DND-41 (cell line): ENCODE data around the gene HDDC3.

Experiments used
- EZH2 ChIP-seq: IDR thresholded peaks from 3 replicates; pipeline ENCODE4 v1.6.1; 2012; ENCODE audit warnings: borderline replicate concordance, low read depth, mild to moderate bottlenecking, moderate library complexity, low read length, inconsistent platforms; ENCODE audit not compliant: severe bottlenecking
- TF ChIP-seq, protein P1 (sequence below): IDR thresholded peaks from 2 replicates; pipeline ENCODE4 v1.5.1; 2012; ENCODE audit warnings: borderline replicate concordance, low read length, moderate library complexity, mild to moderate bottlenecking; ENCODE audit not compliant: poor library complexity, severe bottlenecking; ENCODE audit errors: extremely low read depth

- TF ChIP-seq, protein P1, sequence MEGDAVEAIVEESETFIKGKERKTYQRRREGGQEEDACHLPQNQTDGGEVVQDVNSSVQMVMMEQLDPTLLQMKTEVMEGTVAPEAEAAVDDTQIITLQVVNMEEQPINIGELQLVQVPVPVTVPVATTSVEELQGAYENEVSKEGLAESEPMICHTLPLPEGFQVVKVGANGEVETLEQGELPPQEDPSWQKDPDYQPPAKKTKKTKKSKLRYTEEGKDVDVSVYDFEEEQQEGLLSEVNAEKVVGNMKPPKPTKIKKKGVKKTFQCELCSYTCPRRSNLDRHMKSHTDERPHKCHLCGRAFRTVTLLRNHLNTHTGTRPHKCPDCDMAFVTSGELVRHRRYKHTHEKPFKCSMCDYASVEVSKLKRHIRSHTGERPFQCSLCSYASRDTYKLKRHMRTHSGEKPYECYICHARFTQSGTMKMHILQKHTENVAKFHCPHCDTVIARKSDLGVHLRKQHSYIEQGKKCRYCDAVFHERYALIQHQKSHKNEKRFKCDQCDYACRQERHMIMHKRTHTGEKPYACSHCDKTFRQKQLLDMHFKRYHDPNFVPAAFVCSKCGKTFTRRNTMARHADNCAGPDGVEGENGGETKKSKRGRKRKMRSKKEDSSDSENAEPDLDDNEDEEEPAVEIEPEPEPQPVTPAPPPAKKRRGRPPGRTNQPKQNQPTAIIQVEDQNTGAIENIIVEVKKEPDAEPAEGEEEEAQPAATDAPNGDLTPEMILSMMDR, result no peak
- TF ChIP-seq EZH2, result no peak
Measured at GRCh38 chr15:90911302-90911623, 21.1 kb downstream of the HDDC3 start.
